HepG2 (cell line): Measurements from ENCODE around the gene ERBB4. TPM values are rescaled to one million over a fixed set of nuclear protein-coding genes. Genes with fewer than 3 reads are reported as not detected.

ENCODE experiments used
- ATAC-seq: fragments of 200-7000 bp; cut with Tn5 transposase; 3 replicates; pipeline ENCODE4 v1.9.1; 2020; ENCODE audit warnings: mild to moderate bottlenecking, moderate library complexity
- BruUV-seq: library from RNA; stranded (reverse); fragments of 400-500 nt; replicated peaks from 2 replicates; lab custom pipeline; 2021; lab: Mats Ljungman, UMichigan
- CTCF ChIA-PET: fragments of 300-600 bp; formaldehyde crosslinking; extraction: SDS; loops from one replicate; lab custom pipeline; 2021; ENCODE audit warnings: low total read pairs, inconsistent platforms, low intra/inter-chr PET ratio; lab: Yijun Ruan, JAX
- POLR2A ChIA-PET: fragments of 350-600 bp; sonication (Branson Sonifier 250); formaldehyde crosslinking; loops from one replicate; lab custom pipeline; 2020; ENCODE audit warnings: antibody characterized with exemption, inconsistent platforms; lab: Yijun Ruan, JAX
- DNase-seq: peaks from one replicate; pipeline ENCODE4 v3.0.0-alpha.2; 2015; ENCODE audit warnings: low spot score
- FAIRE-seq: peaks from 3 replicates; lab custom pipeline; 2011; peaks lifted over from hg19 to GRCh38; lab: Jason Lieb, UNC
- H2AFZ ChIP-seq: one replicate; pipeline ENCODE4 v1.6.1; 2011; ENCODE audit warnings: low read length, inconsistent platforms
- H3K27ac ChIP-seq: fragments of 300-600 bp; 3 replicates; pipeline ENCODE4 v1.8.0; 2011; ENCODE audit warnings: mixed run types, mild to moderate bottlenecking, mixed read lengths, low read length, inconsistent platforms; ENCODE audit not compliant: insufficient read depth; ENCODE audit errors: extremely low read length
- H3K27me3 ChIP-seq, 2 experiments: fragments of 200-600 bp in 1 of 2; 2 replicates in 1 of 2; 3 replicates in 1 of 2; pipeline versions ENCODE4 v1.6.0 to v1.8.0; 2011; ENCODE audit warnings: low read length in 2 of 2, mild to moderate bottlenecking in 2 of 2, moderate library complexity in 2 of 2, inconsistent platforms in 1 of 2; ENCODE audit not compliant: insufficient read depth in 2 of 2, control insufficient read depth in 1 of 2
- H3K36me3 ChIP-seq, 2 experiments: fragments of 200-600 bp in 1 of 2; replicated peaks in 1 of 2; 2 replicates in 1 of 2; 3 replicates in 1 of 2; pipeline versions ENCODE4 v1.5.1 to v1.8.0; 2011; ENCODE audit warnings: low read length in 2 of 2, inconsistent platforms in 1 of 2; ENCODE audit not compliant: insufficient read depth in 2 of 2, control insufficient read depth in 1 of 2
- H3K4me1 ChIP-seq: 2 replicates; pipeline ENCODE4 v1.5.1; 2012; ENCODE audit warnings: low read length, inconsistent platforms; ENCODE audit not compliant: insufficient read depth
- H3K4me2 ChIP-seq: 2 replicates; pipeline ENCODE4 v1.6.0; 2011; ENCODE audit warnings: low read depth, low read length, inconsistent platforms
- H3K4me3 ChIP-seq, 3 experiments: fragments of 200-600 bp in 1 of 3; sonication (generic), shearing (Covaris generic) in 1 of 3; replicated peaks in 1 of 3; 2 replicates each; pipeline ENCODE4 v1.5.1; 2011 to 2016; ENCODE audit warnings: low read length in 3 of 3, inconsistent platforms in 2 of 3, low read depth in 2 of 3, mild to moderate bottlenecking in 2 of 3, control low read depth in 1 of 3, mixed read lengths in 1 of 3; ENCODE audit not compliant: insufficient read depth in 1 of 3
- H3K79me2 ChIP-seq: one replicate; pipeline ENCODE4 v1.6.1; 2011; ENCODE audit warnings: low read length, inconsistent platforms; ENCODE audit not compliant: insufficient read depth
- H3K9ac ChIP-seq: 2 replicates; pipeline ENCODE4 v1.6.0; 2011; ENCODE audit warnings: mild to moderate bottlenecking, low read depth, low read length, inconsistent platforms; ENCODE audit not compliant: insufficient read depth
- H3K9me3 ChIP-seq: 2 replicates; pipeline ENCODE4 v1.5.1; 2012; ENCODE audit warnings: mild to moderate bottlenecking, low read length
- H4K20me1 ChIP-seq: 2 replicates; pipeline ENCODE4 v1.6.0; 2011; ENCODE audit warnings: inconsistent platforms, mild to moderate bottlenecking, low read length, moderate library complexity; ENCODE audit not compliant: insufficient read depth
- NFIB ChIP-seq: sonication (generic); formaldehyde crosslinking; IDR thresholded peaks from 2 replicates; pipeline ENCODE4 v1.9.0; 2021; ENCODE audit warnings: missing genetic modification reagents, mild to moderate bottlenecking, borderline replicate concordance
- NPAS2 ChIP-seq: sonication (generic); formaldehyde crosslinking; IDR thresholded peaks from 2 replicates; pipeline ENCODE4 v1.8.0; 2022; ENCODE audit warnings: mild to moderate bottlenecking, missing genetic modification reagents, borderline replicate concordance
- SMARCC2 ChIP-seq: fragments of 450-650 bp; IDR thresholded peaks from 2 replicates; pipeline ENCODE4 v1.6.1; 2017; ENCODE audit warnings: antibody characterized with exemption, mild to moderate bottlenecking
- ZMYM4 ChIP-seq: sonication (generic); formaldehyde crosslinking; IDR thresholded peaks from 2 replicates; pipeline ENCODE4 v1.8.1; 2023; ENCODE audit warnings: mild to moderate bottlenecking, missing genetic modification reagents
- ZNF33B ChIP-seq: sonication (generic); formaldehyde crosslinking; IDR thresholded peaks from 2 replicates; pipeline ENCODE4 v1.5.1; 2020; ENCODE audit warnings: mild to moderate bottlenecking, missing genetic modification reagents
- WGBS: methylation state at CpG from one replicate; pipeline ENCODE4 v1.1.6; 2017; ENCODE audit warnings: low lambda C conversion rate; 5-methylcytosine and 5-hydroxymethylcytosine counted together
- in situ Hi-C: cut with HindIII; loops from 2 replicates; pipeline ENCODE4 v1.10.0; 2017; ENCODE audit warnings: low pct_unique_long_range_greater_than_20kb; ENCODE audit not compliant: extremely low pct_ligation_motif_present
- intact Hi-C: fragments of 100-400 bp; cut with micrococcal nuclease; formaldehyde crosslinking; loops from one replicate; pipeline ENCODE4 v1.10.0; 2022; ENCODE audit not compliant: unreplicated experiment
- polyA plus RNA-seq, 8 experiments: library from polyadenylated mRNA; depleted of rRNA in 3 of 8; stranded (reverse) in 7 of 8; unstranded in 1 of 8; fragments of >200 nt; fragmentation: Illumina TruSeq in 4 of 8; extraction: Trizol in 4 of 8; gene quantifications; 2 replicates each; pipeline versions ENCODE4 v1.2.1 to v1.2.3, GENCODE V29; 2011 to 2016; ENCODE audit warnings: low read depth in 4 of 8, missing spikeins in 1 of 8, mixed read lengths in 1 of 8; ENCODE audit not compliant: insufficient read depth in 1 of 8
- total RNA-seq, 5 experiments: library from RNA; depleted of rRNA; stranded (reverse); fragments of >200 nt; fragmentation: Illumina TruSeq; extraction: Trizol; gene quantifications; 2 replicates each; pipeline ENCODE4 v1.2.3, GENCODE V29; 2016; ENCODE audit warnings: low read depth in 1 of 5
- TF ChIP-seq, protein P1 (sequence below): IDR thresholded peaks from 2 replicates; pipeline ENCODE4 v1.6.1; 2012; ENCODE audit warnings: low read length, improper control_type of control experiment

Gene ERBB4
- total and polyA plus RNA-seq, 2 of the 13 experiments (the other 11 are each of a cell fraction or from before 2014, with no cell fraction given) = not detected

DNA sequence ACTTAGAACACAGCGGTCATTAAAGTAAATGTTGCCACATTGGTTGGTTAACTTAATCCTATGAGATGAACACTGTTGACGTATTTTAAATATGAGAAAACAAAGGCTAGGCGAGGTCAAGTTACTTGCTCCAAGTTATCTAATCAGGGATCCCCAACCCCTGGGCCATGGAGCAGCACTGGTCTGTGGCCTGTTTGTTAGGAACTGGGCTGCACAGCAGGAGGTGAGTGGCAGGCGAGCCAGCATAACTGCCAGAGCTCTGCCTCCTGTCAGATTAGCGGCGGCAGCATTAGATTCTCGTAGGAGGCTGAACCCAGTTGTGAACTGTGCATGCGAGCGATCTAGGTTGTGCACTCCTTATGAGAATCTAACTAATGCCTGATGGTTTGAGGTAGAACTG, 1103.3 kb downstream of the ERBB4 start:
- H3K36me3 ChIP-seq = no peaks in the 10 kb centered on the region
- no TSS peak for BruUV-seq
- ATAC-seq = peak; percentile 56
- intact Hi-C loops = no loop called here
- H3K27ac ChIP-seq = no peak overlapping the region
- H3K4me3 ChIP-seq = no peak overlapping the region
- no peaks in the 10 kb centered on the region for H3K79me2 ChIP-seq
- no peak overlapping the region for H3K9ac ChIP-seq
- no peaks in the 10 kb centered on the region for H3K27me3 ChIP-seq
- POLR2A ChIA-PET = no interaction called here
- CTCF ChIA-PET = no interaction called here
- WGBS = 6% methylated on average over 7 of the region's 9 CpGs
- DNase-seq = no peak
- TF ChIP-seq, protein P1, sequence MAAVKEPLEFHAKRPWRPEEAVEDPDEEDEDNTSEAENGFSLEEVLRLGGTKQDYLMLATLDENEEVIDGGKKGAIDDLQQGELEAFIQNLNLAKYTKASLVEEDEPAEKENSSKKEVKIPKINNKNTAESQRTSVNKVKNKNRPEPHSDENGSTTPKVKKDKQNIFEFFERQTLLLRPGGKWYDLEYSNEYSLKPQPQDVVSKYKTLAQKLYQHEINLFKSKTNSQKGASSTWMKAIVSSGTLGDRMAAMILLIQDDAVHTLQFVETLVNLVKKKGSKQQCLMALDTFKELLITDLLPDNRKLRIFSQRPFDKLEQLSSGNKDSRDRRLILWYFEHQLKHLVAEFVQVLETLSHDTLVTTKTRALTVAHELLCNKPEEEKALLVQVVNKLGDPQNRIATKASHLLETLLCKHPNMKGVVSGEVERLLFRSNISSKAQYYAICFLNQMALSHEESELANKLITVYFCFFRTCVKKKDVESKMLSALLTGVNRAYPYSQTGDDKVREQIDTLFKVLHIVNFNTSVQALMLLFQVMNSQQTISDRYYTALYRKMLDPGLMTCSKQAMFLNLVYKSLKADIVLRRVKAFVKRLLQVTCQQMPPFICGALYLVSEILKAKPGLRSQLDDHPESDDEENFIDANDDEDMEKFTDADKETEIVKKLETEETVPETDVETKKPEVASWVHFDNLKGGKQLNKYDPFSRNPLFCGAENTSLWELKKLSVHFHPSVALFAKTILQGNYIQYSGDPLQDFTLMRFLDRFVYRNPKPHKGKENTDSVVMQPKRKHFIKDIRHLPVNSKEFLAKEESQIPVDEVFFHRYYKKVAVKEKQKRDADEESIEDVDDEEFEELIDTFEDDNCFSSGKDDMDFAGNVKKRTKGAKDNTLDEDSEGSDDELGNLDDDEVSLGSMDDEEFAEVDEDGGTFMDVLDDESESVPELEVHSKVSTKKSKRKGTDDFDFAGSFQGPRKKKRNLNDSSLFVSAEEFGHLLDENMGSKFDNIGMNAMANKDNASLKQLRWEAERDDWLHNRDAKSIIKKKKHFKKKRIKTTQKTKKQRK = no peak
- TF ChIP-seq ZMYM4 (CRISPR knock-in tag) (no peak), NPAS2 (CRISPR knock-in tag) (no peak), NFIB (CRISPR knock-in tag) (no peak), SMARCC2 (no peak), ZNF33B (no peak)
- no peaks in the 10 kb centered on the region for H3K4me1 ChIP-seq
- H3K4me2 ChIP-seq = no peak overlapping the region
- no peaks in the 10 kb centered on the region for H3K9me3 ChIP-seq
- H2AFZ ChIP-seq = no peak overlapping the region
- no peaks in the 10 kb centered on the region for H4K20me1 ChIP-seq
- in situ Hi-C loops = no loop called here
- FAIRE-seq = no peak
